ENCODE results near the gene PCYT1A.
"Not testable (repeated sequence)": the region's sequence is repeated elsewhere in the genome, so short reads cannot be mapped to it uniquely, and the experiment has no call there.

Gene PCYT1A

DNA sequence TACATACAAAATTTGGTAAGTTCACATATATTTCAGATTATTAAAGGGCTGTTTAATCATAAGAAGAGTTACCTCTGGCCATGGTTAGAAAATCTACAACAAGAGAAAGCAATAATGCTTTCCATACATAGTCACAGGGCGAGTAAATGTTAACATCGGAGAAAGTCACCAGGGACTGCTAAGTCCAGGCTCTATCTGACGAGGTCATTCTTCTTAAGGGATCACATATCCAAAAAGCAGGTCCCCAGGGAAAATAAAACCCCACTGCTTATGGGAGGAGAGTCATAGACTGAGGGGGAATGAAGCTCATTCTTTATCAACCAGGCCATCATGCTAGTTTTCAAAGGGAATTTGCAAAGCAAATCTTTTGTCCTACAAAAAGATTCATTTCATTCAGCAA lies 3.1 kb downstream of the PCYT1A start:
- DNase-seq, result no peak

DNA sequence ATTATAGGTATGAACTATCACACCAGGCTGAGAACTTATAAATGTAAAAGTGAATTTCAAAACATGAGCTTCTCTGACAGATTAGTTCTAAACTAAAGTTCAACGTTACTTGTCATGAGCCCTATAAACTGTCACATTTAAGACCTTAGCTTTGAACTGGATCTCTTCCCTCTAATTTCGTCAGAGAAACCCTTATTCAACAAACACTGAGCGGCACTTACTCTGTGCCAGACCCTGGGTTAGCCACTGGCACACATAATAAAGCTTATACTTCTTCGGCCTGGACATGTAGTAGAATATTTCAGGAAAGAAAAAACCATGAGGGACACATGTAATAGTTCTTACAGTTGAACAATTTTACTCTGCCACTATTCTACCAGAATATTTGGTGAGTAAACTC lies 5.6 kb downstream of the PCYT1A start:
- no peak for DNase-seq

GRCh38 chr3:196280689-196281440 lies 6.7 kb downstream of the PCYT1A start:
- no peak for DNase-seq

DNA sequence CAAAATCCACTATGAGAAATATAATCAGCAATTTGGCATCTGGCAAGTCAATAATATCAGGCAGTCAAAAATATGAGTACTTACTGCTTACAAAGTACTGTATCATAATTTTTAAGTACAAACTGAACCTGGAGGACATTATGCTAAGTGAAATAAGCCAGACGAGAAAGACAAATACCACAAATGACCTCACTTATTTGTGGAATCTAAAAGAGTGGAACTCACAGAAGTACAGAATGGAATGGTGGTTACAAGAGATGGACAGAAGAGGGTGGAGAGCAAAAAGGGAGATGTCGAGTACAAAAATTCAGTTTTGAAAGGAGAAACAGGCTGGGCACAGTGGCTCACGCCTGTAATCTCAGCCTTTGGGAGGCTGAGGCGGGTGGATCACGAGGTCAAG lies 12.4 kb downstream of the PCYT1A start:
- DNase-seq, result no peak

- no peak for DNase-seq
Observed at GRCh38 chr3:196274585-196274984, 12.9 kb downstream of the PCYT1A start.

GRCh38 chr3:196273655-196274054 lies 13.9 kb downstream of the PCYT1A start:
- DNase-seq, result no peak

GRCh38 chr3:196272826-196273225 lies 14.7 kb downstream of the PCYT1A start:
- DNase-seq, result no peak

DNA sequence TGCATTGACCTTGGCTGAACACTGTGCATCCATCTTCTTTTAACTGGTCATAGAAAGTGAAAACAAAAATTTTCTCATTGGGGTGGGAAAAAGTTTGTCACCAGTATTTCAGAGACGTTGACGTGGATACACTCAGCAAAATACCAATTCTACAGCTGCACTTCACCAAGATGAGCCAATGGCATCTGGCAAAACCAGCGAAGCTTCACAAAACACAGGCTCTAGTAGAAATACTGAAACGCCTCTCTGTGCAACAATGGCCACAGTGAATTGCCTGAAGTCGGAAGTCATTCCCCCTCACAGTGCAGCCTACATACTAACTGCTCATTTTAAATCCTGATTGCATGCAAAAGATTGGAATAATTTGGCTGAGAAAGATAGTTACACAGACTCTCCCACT lies 17.0 kb downstream of the PCYT1A start:
- DNase-seq, result no peak

DNA sequence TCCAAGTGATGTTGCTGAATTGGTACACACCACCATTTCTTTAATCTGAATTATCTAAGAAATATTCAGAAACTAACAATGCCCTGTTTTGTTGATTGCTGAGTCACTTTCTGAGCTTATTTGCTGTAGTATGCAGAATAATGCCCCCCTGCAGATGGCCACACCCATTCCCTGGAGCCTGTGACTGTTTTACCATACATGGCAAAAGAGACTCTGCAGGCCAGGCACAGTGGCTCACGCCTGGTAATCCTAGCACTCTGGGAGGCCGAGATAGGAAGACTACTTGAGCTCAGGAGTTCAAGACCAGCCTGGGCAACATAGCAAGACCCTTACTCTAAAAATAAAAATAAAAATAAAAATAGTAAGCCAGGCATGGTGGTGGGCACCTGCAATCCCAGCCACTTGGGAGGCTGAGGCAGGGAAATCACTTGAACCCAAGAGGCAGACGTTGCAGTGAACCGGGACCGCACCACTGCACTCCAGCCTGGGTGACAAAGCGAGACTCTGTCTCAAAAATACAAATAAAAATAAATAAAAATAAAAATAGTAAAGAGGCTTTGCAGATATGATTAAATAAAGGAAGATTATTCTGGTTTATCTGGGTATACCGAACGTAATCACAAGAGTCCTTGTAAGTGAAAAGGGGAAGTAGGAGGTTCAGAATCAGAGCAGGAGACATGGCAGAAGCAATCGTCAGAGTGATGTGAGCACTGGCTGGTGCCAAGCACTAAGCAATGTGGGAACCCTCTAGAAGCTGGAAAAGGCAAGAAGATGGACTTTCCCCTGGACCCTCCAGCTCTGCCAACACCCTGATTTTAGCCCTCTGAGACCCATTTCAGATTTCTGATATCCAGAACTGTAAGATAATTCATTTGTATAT lies 19.0 kb downstream of the PCYT1A start:
- no peak for DNase-seq

DNA sequence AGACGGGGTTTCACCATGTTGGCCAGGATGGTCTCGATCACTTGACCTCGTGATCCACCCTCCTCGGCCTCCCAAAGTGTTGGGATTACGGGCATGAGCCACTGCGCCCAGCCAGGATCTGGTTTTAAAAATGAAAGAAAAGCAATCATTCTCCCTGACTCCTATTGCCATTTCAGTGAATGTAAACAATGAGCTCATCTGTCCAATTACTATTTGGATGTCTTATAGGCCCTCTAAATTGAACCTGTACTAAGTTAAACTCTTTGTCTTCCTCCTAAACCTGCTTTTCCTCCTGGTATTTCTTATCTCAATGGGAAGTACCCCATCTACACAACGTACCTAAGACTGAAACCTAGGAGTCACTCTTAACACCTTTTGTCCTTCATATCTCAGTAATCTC lies 23.7 kb downstream of the PCYT1A start:
- DNase-seq, result no peak

DNA sequence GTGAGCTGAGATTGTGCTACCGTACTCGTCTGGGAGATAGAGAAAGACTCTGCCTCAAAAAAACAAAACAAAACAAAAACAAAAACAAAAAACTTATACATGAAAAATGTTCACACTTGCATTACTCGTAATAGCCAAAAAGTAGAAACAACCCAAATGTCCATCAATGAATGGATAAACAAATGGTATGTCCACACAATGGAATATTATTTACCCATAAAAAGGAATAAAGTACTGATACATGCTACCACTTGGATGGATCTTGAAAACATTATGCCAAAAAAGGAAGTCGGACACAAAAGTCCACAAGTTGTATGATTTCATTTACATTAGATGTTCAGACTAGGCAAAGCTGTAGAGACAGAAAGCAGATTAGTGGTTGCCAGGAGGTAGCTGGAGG lies 26.7 kb downstream of the PCYT1A start:
- no peak for DNase-seq

DNA sequence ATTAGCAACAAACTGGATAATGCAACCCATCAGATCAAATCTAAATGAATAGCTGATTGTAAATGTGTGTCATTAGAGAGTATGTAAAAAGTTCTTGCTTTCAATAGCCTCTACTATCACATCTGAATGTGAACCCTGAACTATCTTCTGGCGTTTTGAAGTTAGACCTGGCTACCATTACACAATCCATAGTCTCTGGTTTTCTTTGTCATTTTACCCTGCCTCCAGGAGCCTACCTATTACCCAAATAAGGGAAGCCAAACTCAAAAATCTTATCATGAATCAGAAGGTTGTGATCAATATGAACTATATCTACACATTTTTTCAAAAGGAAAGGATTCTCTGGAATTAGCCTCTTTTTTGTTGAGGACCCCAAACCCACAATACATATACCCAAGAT lies 31.8 kb downstream of the PCYT1A start:
- no peak for DNase-seq

GRCh38 chr3:196254376-196255283 lies 32.9 kb downstream of the PCYT1A start:
- no peak for DNase-seq

DNA sequence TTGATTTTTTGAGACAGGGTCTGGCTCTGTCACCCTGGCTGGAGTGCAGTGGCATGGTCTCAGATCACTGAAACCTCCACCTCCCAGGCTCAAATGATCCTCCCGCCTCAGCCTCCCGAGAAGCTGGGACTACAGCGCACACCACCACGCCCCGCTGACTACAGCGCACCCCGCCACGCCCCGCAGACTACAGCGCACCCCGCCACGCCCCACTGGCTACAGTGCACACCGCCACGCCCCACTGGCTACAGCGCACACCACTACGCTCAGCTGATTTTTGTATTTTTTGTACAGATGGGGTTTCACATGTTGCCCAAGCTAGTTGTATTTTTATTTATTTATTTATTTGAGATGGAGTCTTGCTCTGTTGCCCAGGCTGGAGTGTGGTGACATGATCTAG lies 35.6 kb downstream of the PCYT1A start:
- DNase-seq, result no peak

GRCh38 chr3:196246612-196247308 lies 40.8 kb downstream of the PCYT1A start:
- DNase-seq, result no peak

DNA sequence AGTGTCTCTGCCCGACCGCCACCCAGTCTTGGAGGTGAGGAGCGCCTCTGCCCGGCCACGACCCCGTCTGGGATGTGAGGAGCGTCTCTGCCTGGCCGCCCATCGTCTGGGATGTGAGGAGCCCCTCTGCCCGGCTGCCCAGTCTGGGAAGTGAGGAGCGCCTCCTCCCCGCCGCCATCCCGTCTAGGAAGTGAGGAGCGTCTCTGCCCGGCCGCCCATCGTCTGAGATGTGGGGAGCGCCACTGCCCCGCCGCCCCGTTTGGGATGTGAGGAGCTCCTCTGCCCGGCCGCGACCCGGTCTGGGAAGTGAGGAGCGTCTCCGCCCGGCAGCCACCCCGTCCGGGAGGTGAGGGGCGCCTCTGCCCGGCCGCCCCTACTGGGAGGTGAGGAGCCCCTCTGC lies 43.4 kb downstream of the PCYT1A start:
- DNase-seq, result not testable (repeated sequence)

DNA sequence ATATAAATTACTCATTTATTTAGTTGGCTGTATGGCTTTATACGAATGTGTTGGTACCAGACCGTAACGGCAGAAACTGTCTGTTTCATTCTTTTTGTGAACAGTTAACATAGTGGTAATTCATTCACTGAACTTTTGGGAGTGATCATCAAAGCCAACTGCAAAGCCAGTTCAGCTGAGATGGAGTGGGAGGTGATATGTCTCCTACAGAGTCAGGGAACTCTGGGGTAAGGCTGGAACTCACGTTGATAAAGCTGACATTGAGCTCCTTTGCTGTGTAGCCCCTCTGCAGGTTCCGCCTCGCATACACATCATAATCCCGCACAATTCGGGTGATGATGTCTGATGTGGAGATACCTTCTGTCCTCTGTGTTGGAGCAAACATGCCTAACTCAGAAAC lies 45.8 kb downstream of the PCYT1A start:
- no peak for DNase-seq

GRCh38 chr3:196240424-196240823 lies 47.1 kb downstream of the PCYT1A start:
- no peak for DNase-seq

DNA sequence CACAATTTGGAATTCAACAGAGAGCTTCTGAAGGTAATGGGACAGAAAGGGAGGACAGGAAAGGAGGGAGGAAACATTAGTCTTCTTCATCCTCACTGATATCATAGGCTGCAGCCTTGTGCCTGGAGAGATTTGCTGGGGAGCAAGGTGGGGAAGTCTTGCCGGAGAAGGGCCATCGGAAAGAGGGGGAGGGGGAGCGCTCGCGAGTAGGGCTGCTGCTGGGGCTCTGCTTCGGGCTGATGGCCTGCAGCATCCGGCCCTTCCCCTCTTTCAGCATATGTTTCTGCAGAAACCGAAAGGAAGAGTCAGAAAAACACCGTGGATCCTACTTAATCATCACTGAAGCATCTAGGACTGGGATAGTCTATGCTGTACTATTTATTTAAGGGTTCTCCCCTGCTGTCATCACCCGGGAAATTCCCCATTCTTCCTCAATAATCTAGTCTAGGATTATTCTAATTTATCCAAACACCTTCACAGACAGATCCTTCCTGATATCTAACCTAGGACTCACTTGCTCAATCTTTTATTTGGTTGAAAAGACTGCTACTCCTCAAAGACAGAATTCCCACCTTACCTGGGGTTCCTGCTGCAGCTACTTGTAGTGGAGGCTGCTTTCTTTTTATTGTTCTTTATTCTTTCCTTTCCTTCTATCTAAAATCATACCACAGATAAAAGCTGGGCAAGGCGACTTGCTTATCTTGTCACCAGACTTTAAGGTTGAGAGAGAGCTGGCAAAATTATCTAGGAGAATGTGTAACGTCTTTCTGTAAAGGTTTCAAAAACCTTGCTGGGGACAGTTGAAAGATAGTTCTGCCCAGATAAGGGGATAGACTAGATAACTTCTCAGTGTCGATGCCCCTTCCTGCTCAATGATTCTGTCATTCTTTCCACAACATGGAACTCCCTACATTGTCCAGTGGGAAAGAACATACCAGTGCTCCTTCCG lies 48.6 kb downstream of the PCYT1A start:
- DNase-seq, result no peak

DNA sequence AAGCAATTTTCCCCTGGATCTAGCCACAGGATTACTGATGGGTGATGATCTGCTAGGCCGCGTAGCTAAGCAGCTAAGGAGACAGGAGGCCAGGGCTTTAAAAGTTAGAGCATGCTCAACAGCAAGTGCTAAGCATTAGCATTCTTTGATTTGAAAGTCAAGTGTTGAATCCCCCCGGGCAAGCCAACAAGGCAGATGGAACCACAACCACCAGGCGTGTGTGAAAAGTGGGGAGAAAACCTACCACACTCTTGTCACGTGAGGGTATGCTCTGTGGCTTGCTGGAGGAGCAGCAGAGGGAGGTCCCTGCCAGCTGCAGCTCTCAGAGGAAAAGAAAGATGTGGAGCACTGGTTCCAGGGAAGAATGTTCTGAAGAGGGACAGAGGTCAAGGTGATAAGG lies 50.3 kb downstream of the PCYT1A start:
- DNase-seq, result no peak

GRCh38 chr3:196236223-196236622 lies 51.3 kb downstream of the PCYT1A start:
- no peak for DNase-seq

Measured in NCI-H1436 (cell line).